HG02852 (cell line): ENCODE measurements around the gene FNTB.
A peak's percentile ranks its signal among the peaks of the same experiment; 100 is the strongest.

Source experiments
- ATAC-seq: cut with Tn5 transposase; IDR thresholded peaks from one replicate; pipeline ENCODE4 v1.9.1; 2021; ENCODE audit warnings: mild to moderate bottlenecking, moderate library complexity; ENCODE audit not compliant: unreplicated experiment

FNTB gene

GRCh38 chr14:64974563-64974962 is 12.1 kb upstream of the FNTB start:
- ATAC-seq = no peak

- ATAC-seq = no peak
These were observed 7.2 kb upstream of the FNTB start for GRCh38 chr14:64979336-64980074.

GRCh38 chr14:64983439-64984310 is 3.0 kb upstream of the FNTB start:
- no peak for ATAC-seq

GRCh38 chr14:64987438-64987767 is 708 bp downstream of the FNTB start:
- no peak for ATAC-seq

GRCh38 chr14:64990296-64990695 is 3.6 kb downstream of the FNTB start:
- no peak for ATAC-seq

- ATAC-seq = no peak
These were observed 4.2 kb downstream of the FNTB start for GRCh38 chr14:64990939-64991338.

- no peak for ATAC-seq
These were observed 5.7 kb downstream of the FNTB start for GRCh38 chr14:64992328-64992885.

GRCh38 chr14:64993266-64993930 is 6.7 kb downstream of the FNTB start:
- ATAC-seq = no peak

GRCh38 chr14:64994540-64994939 is 7.8 kb downstream of the FNTB start:
- no peak for ATAC-seq

GRCh38 chr14:64995291-64995690 is 8.6 kb downstream of the FNTB start:
- no peak for ATAC-seq

- ATAC-seq = no peak
These were observed 10.6 kb downstream of the FNTB start for GRCh38 chr14:64997108-64997794.

- peak; percentile 50 for ATAC-seq
These were observed 11.8 kb downstream of the FNTB start for GRCh38 chr14:64998455-64998931.

GRCh38 chr14:65000898-65001591 is 14.3 kb downstream of the FNTB start:
- no peak for ATAC-seq

- ATAC-seq = no peak
These were observed 15.0 kb downstream of the FNTB start for GRCh38 chr14:65001723-65002122.

- ATAC-seq = no peak
These were observed 16.0 kb downstream of the FNTB start for GRCh38 chr14:65002586-65003210.

GRCh38 chr14:65003394-65003793 is 16.7 kb downstream of the FNTB start:
- no peak for ATAC-seq

- no peak for ATAC-seq
These were observed 19.6 kb downstream of the FNTB start for GRCh38 chr14:65006261-65006721.

GRCh38 chr14:65007202-65007601 is 20.5 kb downstream of the FNTB start:
- no peak for ATAC-seq

GRCh38 chr14:65010211-65010931 is 23.7 kb downstream of the FNTB start:
- no peak for ATAC-seq
